H9 (cell line): ENCODE measurements around the gene LRRC27. TPM values are rescaled to one million over a fixed set of nuclear protein-coding genes. Genes with fewer than 3 reads are reported as not detected.

Source experiments
- DNase-seq: peaks from one replicate; pipeline ENCODE4 v3.0.0-alpha.2; 2017
- H2AFZ ChIP-seq: one replicate; pipeline ENCODE4 v1.6.1; 2013; ENCODE audit warnings: mild to moderate bottlenecking, low read length, control low read depth, moderate library complexity
- H2AK5ac ChIP-seq: 2 replicates; pipeline ENCODE4 v1.6.1; 2013; ENCODE audit warnings: low read length, control low read depth, mixed read lengths; ENCODE audit not compliant: insufficient read length
- H2BK120ac ChIP-seq: one replicate; pipeline ENCODE4 v1.6.1; 2013; ENCODE audit warnings: low read depth, mild to moderate bottlenecking, low read length, control low read depth, inconsistent platforms; ENCODE audit not compliant: poor library complexity, severe bottlenecking
- H2BK12ac ChIP-seq: 2 replicates; pipeline ENCODE4 v1.6.1; 2013; ENCODE audit warnings: low read length, control low read depth, mixed read lengths, low read depth; ENCODE audit not compliant: insufficient read length
- H2BK15ac ChIP-seq: 2 replicates; pipeline ENCODE4 v1.6.1; 2013; ENCODE audit warnings: low read depth, low read length, control low read depth
- H2BK20ac ChIP-seq: one replicate; pipeline ENCODE4 v1.6.1; 2013; ENCODE audit warnings: low read depth, mild to moderate bottlenecking, low read length, control low read depth, inconsistent platforms; ENCODE audit not compliant: poor library complexity, severe bottlenecking
- H2BK5ac ChIP-seq: 2 replicates; pipeline ENCODE4 v1.6.1; 2013; ENCODE audit warnings: low read length, control low read depth, mixed read lengths; ENCODE audit not compliant: insufficient read length
- H3K14ac ChIP-seq: 2 replicates; pipeline ENCODE4 v1.6.1; 2013; ENCODE audit warnings: low read length, control low read depth; ENCODE audit not compliant: insufficient read depth
- H3K18ac ChIP-seq: 2 replicates; pipeline ENCODE4 v1.6.1; 2013; ENCODE audit warnings: low read depth, mild to moderate bottlenecking, mixed read lengths, low read length, control low read depth; ENCODE audit not compliant: insufficient read length
- H3K23ac ChIP-seq: 2 replicates; pipeline ENCODE4 v1.6.1; 2013; ENCODE audit warnings: low read length, control low read depth, mixed read lengths, low read depth; ENCODE audit not compliant: insufficient read length
- H3K23me2 ChIP-seq: 2 replicates; pipeline ENCODE4 v1.6.1; 2013; ENCODE audit warnings: low read depth, mild to moderate bottlenecking, mixed read lengths, low read length, control low read depth; ENCODE audit not compliant: insufficient read length, poor library complexity, severe bottlenecking
- H3K27ac ChIP-seq: 2 replicates; pipeline ENCODE4 v1.5.1; 2013; ENCODE audit warnings: low read length, control low read depth, mixed read lengths, low read depth; ENCODE audit not compliant: insufficient read length
- H3K27me3 ChIP-seq: 2 replicates; pipeline ENCODE4 v1.6.1; 2013; ENCODE audit warnings: low read length, control low read depth, inconsistent platforms; ENCODE audit not compliant: insufficient read depth
- H3K4ac ChIP-seq: 2 replicates; pipeline ENCODE4 v1.6.1; 2013; ENCODE audit warnings: low read depth, mild to moderate bottlenecking, control low read depth, inconsistent platforms, low read length, moderate library complexity
- H3K4me1 ChIP-seq: 2 replicates; pipeline ENCODE4 v1.6.1; 2013; ENCODE audit warnings: low read length, control low read depth, inconsistent platforms; ENCODE audit not compliant: insufficient read depth
- H3K4me2 ChIP-seq: 2 replicates; pipeline ENCODE4 v1.6.1; 2013; ENCODE audit warnings: low read length, control low read depth, mixed read lengths; ENCODE audit not compliant: insufficient read length, insufficient read depth
- H3K56ac ChIP-seq: 2 replicates; pipeline ENCODE4 v1.6.1; 2013; ENCODE audit warnings: low read depth, mild to moderate bottlenecking, mixed read lengths, low read length, control low read depth; ENCODE audit not compliant: insufficient read length
- H3K79me1 ChIP-seq: 2 replicates; pipeline ENCODE4 v1.6.1; 2013; ENCODE audit warnings: low read depth, mild to moderate bottlenecking, moderate library complexity, low read length, control low read depth, inconsistent platforms; ENCODE audit not compliant: insufficient read depth, poor library complexity, severe bottlenecking
- H3K79me2 ChIP-seq: 2 replicates; pipeline ENCODE4 v1.6.1; 2013; ENCODE audit warnings: low read length, control low read depth, inconsistent platforms; ENCODE audit not compliant: insufficient read depth
- H3K9ac ChIP-seq: 2 replicates; pipeline ENCODE4 v1.6.1; 2013; ENCODE audit warnings: low read length, control low read depth, mixed read lengths; ENCODE audit not compliant: insufficient read length; ENCODE audit errors: extremely low read depth
- H3K9me3 ChIP-seq: one replicate; pipeline ENCODE4 v1.6.1; 2013; ENCODE audit warnings: low read depth, low read length, inconsistent platforms; ENCODE audit not compliant: control insufficient read depth
- H3T11ph ChIP-seq: one replicate; pipeline ENCODE4 v1.6.1; 2013; ENCODE audit warnings: mild to moderate bottlenecking, low read length, control low read depth, inconsistent platforms
- H4K20me1 ChIP-seq: one replicate; pipeline ENCODE4 v1.6.1; 2013; ENCODE audit not compliant: control insufficient read depth, insufficient read length, insufficient read depth
- H4K5ac ChIP-seq: 2 replicates; pipeline ENCODE4 v1.6.1; 2013; ENCODE audit warnings: low read depth, mild to moderate bottlenecking, mixed read lengths, low read length, control low read depth; ENCODE audit not compliant: insufficient read length
- H4K8ac ChIP-seq: replicated peaks from 2 replicates; pipeline ENCODE4 v1.6.1; 2013; ENCODE audit warnings: low read length, control low read depth, mixed read lengths, low read depth; ENCODE audit not compliant: insufficient read length
- H4K91ac ChIP-seq: 2 replicates; pipeline ENCODE4 v1.6.1; 2013; ENCODE audit warnings: low read depth, mild to moderate bottlenecking, moderate library complexity, mixed read lengths, low read length, control low read depth; ENCODE audit not compliant: insufficient read length
- H3K27ac Mint-ChIP-seq, 3 experiments: 2 replicates in 2 of 3; 3 replicates in 1 of 3; pipeline ENCODE4 v1.8.0; 2020 to 2021; ENCODE audit warnings: mixed read lengths in 3 of 3, mild to moderate bottlenecking in 1 of 3, moderate library complexity in 1 of 3
- H3K27me3 Mint-ChIP-seq: 2 replicates; pipeline ENCODE4 v1.8.0; 2021; ENCODE audit warnings: low read depth, mild to moderate bottlenecking, moderate library complexity, mixed read lengths
- H3K36me3 Mint-ChIP-seq, 3 experiments: 2 replicates in 2 of 3; 3 replicates in 1 of 3; pipeline ENCODE4 v1.8.0; 2020 to 2021; ENCODE audit warnings: low read depth in 3 of 3, mixed read lengths in 3 of 3; ENCODE audit not compliant: insufficient read depth in 1 of 3
- H3K4me1 Mint-ChIP-seq, 2 experiments: 2 replicates each; pipeline ENCODE4 v1.8.0; 2020; ENCODE audit warnings: mixed read lengths in 2 of 2
- H3K4me3 Mint-ChIP-seq, 2 experiments: 2 replicates in 1 of 2; 3 replicates in 1 of 2; pipeline ENCODE4 v1.8.0; 2020 to 2021; ENCODE audit warnings: mild to moderate bottlenecking in 2 of 2, mixed read lengths in 2 of 2, moderate library complexity in 1 of 2
- H3K9me3 Mint-ChIP-seq, 2 experiments: 2 replicates in 1 of 2; 3 replicates in 1 of 2; pipeline ENCODE4 v1.8.0; 2020; ENCODE audit warnings: mild to moderate bottlenecking in 2 of 2, mixed read lengths in 2 of 2, moderate library complexity in 1 of 2
- WGBS: extraction: QIAGEN DNeasy Blood & Tissue Kit; methylation state at CpG from one replicate; pipeline ENCODE4 v1.1.7; 2013; ENCODE audit warnings: missing lambda C conversion rate, low lambda C conversion rate, mixed read lengths; ENCODE audit not compliant: insufficient read length; ENCODE audit errors: extremely low coverage; 5-methylcytosine and 5-hydroxymethylcytosine counted together
- total RNA-seq: library from RNA; stranded (reverse); gene quantifications from 2 replicates; pipeline ENCODE4 v1.2.1, GENCODE V29; 2021
- TF ChIP-seq, protein P1 (sequence below): fragments of 200-600 bp; sonication (generic); conservative IDR thresholded peaks from 3 replicates; pipeline ENCODE4 v1.8.0; 2021; ENCODE audit warnings: antibody characterized with exemption, mild to moderate bottlenecking

LRRC27 gene
- total RNA-seq, 1 experiment from 2014 or later = 2.7 TPM

DNA sequence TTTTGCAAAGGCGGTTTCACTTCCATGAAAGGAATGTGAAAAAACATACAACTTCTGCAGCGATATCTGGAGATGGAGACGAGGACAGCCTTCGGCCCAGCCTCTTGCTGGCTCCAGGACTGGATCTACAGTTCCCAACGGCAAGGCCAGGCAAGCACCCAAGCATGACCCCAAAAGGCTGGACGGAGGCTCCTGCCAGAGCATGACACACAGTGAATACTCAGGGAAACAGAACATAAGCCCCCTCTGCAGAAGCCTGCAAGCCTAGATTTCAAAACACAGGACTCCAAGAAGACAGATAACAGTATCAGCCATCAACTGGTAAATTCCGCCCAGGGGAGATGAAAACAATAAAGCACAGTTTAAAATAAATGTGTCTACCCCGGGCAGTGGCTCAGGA lies 3.3 kb upstream of the LRRC27 start:
- no peak overlapping the region for H3K4me2 ChIP-seq
- peaks cover 0 to 2% of the 10 kb centered on the region in 2 experiments; a peak in 2 of 5 replicates for H3K9me3 Mint-ChIP-seq
- peak overlapping the region in 1 of 3 experiments; percentile 49; a peak in 1 of 7 replicates for H3K27ac Mint-ChIP-seq
- no peak overlapping the region for H3T11ph ChIP-seq
- no peak overlapping the region for H3K27ac ChIP-seq
- H2AK5ac ChIP-seq = no peak overlapping the region
- no peak overlapping the region for H2BK120ac ChIP-seq
- peaks cover 30 to 57% (median 38%) of the 10 kb centered on the region in 3 experiments for H3K36me3 Mint-ChIP-seq
- H3K14ac ChIP-seq = no peak overlapping the region
- H3K9ac ChIP-seq = no peak overlapping the region
- H4K5ac ChIP-seq = no peak overlapping the region
- H3K79me1 ChIP-seq = peaks cover 3% of the 10 kb centered on the region
- H3K18ac ChIP-seq = no peak overlapping the region
- no peak overlapping the region for H2BK15ac ChIP-seq
- H3K4me1 ChIP-seq = peaks cover 7% of the 10 kb centered on the region; the same call in 1 of the 2 replicates
- no peak overlapping the region for H3K56ac ChIP-seq
- H3K27me3 Mint-ChIP-seq = peaks cover 10% of the 10 kb centered on the region
- no peak overlapping the region for H2BK12ac ChIP-seq
- H3K4me1 Mint-ChIP-seq = peaks cover 33 to 37% of the 10 kb centered on the region in 2 experiments
- H3K23ac ChIP-seq = no peak overlapping the region
- H3K27me3 ChIP-seq = no peaks in the 10 kb centered on the region
- H2BK5ac ChIP-seq = no peak overlapping the region
- WGBS = no CpG with 5 or more reads among the region's 8 CpGs
- H3K79me2 ChIP-seq = peaks cover 11% of the 10 kb centered on the region
- H4K20me1 ChIP-seq = peaks cover 4% of the 10 kb centered on the region
- H2AFZ ChIP-seq = no peak overlapping the region
- peaks cover 11% of the 10 kb centered on the region for H3K23me2 ChIP-seq
- 0 out of 5 replicates have a peak overlapping the region, but pooled peaks of 1 of the 2 experiments have one; percentile 14 for H3K4me3 Mint-ChIP-seq
- no peaks in the 10 kb centered on the region for H3K9me3 ChIP-seq
- TF ChIP-seq, protein P1, sequence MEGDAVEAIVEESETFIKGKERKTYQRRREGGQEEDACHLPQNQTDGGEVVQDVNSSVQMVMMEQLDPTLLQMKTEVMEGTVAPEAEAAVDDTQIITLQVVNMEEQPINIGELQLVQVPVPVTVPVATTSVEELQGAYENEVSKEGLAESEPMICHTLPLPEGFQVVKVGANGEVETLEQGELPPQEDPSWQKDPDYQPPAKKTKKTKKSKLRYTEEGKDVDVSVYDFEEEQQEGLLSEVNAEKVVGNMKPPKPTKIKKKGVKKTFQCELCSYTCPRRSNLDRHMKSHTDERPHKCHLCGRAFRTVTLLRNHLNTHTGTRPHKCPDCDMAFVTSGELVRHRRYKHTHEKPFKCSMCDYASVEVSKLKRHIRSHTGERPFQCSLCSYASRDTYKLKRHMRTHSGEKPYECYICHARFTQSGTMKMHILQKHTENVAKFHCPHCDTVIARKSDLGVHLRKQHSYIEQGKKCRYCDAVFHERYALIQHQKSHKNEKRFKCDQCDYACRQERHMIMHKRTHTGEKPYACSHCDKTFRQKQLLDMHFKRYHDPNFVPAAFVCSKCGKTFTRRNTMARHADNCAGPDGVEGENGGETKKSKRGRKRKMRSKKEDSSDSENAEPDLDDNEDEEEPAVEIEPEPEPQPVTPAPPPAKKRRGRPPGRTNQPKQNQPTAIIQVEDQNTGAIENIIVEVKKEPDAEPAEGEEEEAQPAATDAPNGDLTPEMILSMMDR = no peak
- no peak overlapping the region for H3K4ac ChIP-seq
- H2BK20ac ChIP-seq = no peak overlapping the region
- no peak overlapping the region for H4K91ac ChIP-seq
- no peak overlapping the region for H4K8ac ChIP-seq
- no peak for DNase-seq
